ENCODE results near the gene GUCY1A1.
A peak's percentile ranks its signal among the peaks of the same experiment; 100 is the strongest.

Gene GUCY1A1

GRCh38 chr4:155658681-155659064, 8.0 kb upstream of the GUCY1A1 start:
- TF ChIP-seq CTCF (IDR thresholded peaks at IDR 0.05; ENCODE audit: low read depth, low read length, missing control alignments): no peak
- DNase-seq (ENCODE audit: low read depth): no peak
- H3K4me3 ChIP-seq (ENCODE audit: low read depth, low read length): no peak overlapping the region

GRCh38 chr4:155659176-155659575, 7.5 kb upstream of the GUCY1A1 start:
- no peak for TF ChIP-seq CTCF (IDR thresholded peaks at IDR 0.05; ENCODE audit: low read depth, low read length, missing control alignments)
- DNase-seq (ENCODE audit: low read depth): no peak
- no peak overlapping the region for H3K4me3 ChIP-seq (ENCODE audit: low read depth, low read length)

- no peak overlapping the region for H3K4me3 ChIP-seq (ENCODE audit: low read depth, low read length)
- TF ChIP-seq CTCF (IDR thresholded peaks at IDR 0.05; ENCODE audit: low read depth, low read length, missing control alignments): no peak
- no peak for DNase-seq (ENCODE audit: low read depth)
These were observed 6.2 kb upstream of the GUCY1A1 start for GRCh38 chr4:155660436-155660835.

- DNase-seq (ENCODE audit: low read depth): no peak
- no peak for TF ChIP-seq CTCF (IDR thresholded peaks at IDR 0.05; ENCODE audit: low read depth, low read length, missing control alignments)
- no peak overlapping the region for H3K4me3 ChIP-seq (ENCODE audit: low read depth, low read length)
These were observed 1.6 kb upstream of the GUCY1A1 start for GRCh38 chr4:155665054-155665453.

- no peak for DNase-seq (ENCODE audit: low read depth)
- peak overlapping the region; percentile 48 for H3K4me3 ChIP-seq (ENCODE audit: low read depth, low read length)
- TF ChIP-seq CTCF (IDR thresholded peaks at IDR 0.05; ENCODE audit: low read depth, low read length, missing control alignments): no peak
These were observed 547 bp downstream of the GUCY1A1 start for GRCh38 chr4:155667222-155667567.

GRCh38 chr4:155667568-155668511, 1.2 kb downstream of the GUCY1A1 start:
- TF ChIP-seq CTCF (IDR thresholded peaks at IDR 0.05; ENCODE audit: low read depth, low read length, missing control alignments): no peak
- no peak for DNase-seq (ENCODE audit: low read depth)
- peak overlapping the region; percentile 48; the same call in 1 of the 2 replicates for H3K4me3 ChIP-seq (ENCODE audit: low read depth, low read length)
